HCT116 (cell line): ENCODE measurements around the gene DLG5. TPM values are rescaled to one million over a fixed set of nuclear protein-coding genes. Genes with fewer than 3 reads are reported as not detected.

Experiments used
- ATAC-seq: fragments of 200-7000 bp; cut with Tn5 transposase; 2 replicates; pipeline ENCODE4 v1.9.1; 2020; ENCODE audit warnings: mild to moderate bottlenecking, moderate library complexity
- BruUV-seq: library from RNA; stranded (reverse); fragments of 400-500 nt; replicated peaks from 2 replicates; lab custom pipeline; 2021; lab: Mats Ljungman, UMichigan
- CTCF ChIA-PET: fragments of 300-600 bp; sonication (Branson Sonifier 250); formaldehyde crosslinking; loops from one replicate; lab custom pipeline; 2021; ENCODE audit warnings: antibody characterized with exemption; lab: Charles Lee
- POLR2A ChIA-PET: fragments of 300-600, 350-600 bp; sonication (Branson Sonifier 250); formaldehyde crosslinking; loops from one replicate; lab custom pipeline; 2021; ENCODE audit warnings: antibody characterized with exemption; lab: Charles Lee
- RAD21 ChIA-PET, 2 experiments: fragments of 300-600 bp; sonication (Branson Sonifier 250); formaldehyde crosslinking; loops; one replicate each; lab custom pipeline; 2023; ENCODE audit warnings: low total read pairs in 2 of 2; ENCODE audit not compliant: uncharacterized antibody in 2 of 2, unreplicated experiment in 2 of 2, low non-redundant PET in 1 of 2; lab: Charles Lee
- DNase-seq: peaks from one replicate; pipeline ENCODE4 v3.0.0-alpha.2; 2010; ENCODE audit warnings: low read depth, low spot score
- H2AFZ ChIP-seq: fragments of 200-600 bp; shearing (Covaris generic), sonication (generic); 2 replicates; pipeline ENCODE4 v1.6.1; 2017; ENCODE audit warnings: low read depth, mixed run types, mixed read lengths, antibody characterized with exemption, low read length; ENCODE audit not compliant: poor library complexity, severe bottlenecking
- H3K27ac ChIP-seq: 2 replicates; pipeline ENCODE4 v1.5.1; 2012; ENCODE audit warnings: low read depth, low read length
- H3K27me3 ChIP-seq: fragments of 200-600 bp; sonication (generic); 2 replicates; pipeline ENCODE4 v1.6.1; 2016; ENCODE audit warnings: mixed run types, low read length, mixed read lengths; ENCODE audit not compliant: insufficient read depth
- H3K36me3 ChIP-seq, 2 experiments: fragments of 200-500 bp in 1 of 2; fragments of 200-600 bp in 1 of 2; sonication (Bioruptor generic) in 1 of 2; sonication (generic) in 1 of 2; 2 replicates each; pipeline versions ENCODE4 v1.5.1 to v1.6.1; 2014 to 2016; ENCODE audit warnings: low read length in 2 of 2, inconsistent platforms in 1 of 2, mixed read lengths in 1 of 2, mixed run types in 1 of 2; ENCODE audit not compliant: insufficient read depth in 2 of 2, control insufficient read depth in 1 of 2
- H3K4me1 ChIP-seq, 2 experiments: fragments of 200-600 bp in 1 of 2; sonication (generic) in 1 of 2; 2 replicates each; pipeline versions ENCODE4 v1.5.1 to v1.6.1; 2012 to 2017; ENCODE audit warnings: low read length in 2 of 2, inconsistent platforms in 1 of 2, mild to moderate bottlenecking in 1 of 2, mixed read lengths in 1 of 2, mixed run types in 1 of 2, moderate library complexity in 1 of 2; ENCODE audit not compliant: insufficient read depth in 2 of 2, control insufficient read depth in 1 of 2
- H3K4me2 ChIP-seq: fragments of 200-600 bp; sonication (generic); 2 replicates; pipeline ENCODE4 v1.6.1; 2017; ENCODE audit warnings: mixed run types, low read length, mixed read lengths
- H3K4me3 ChIP-seq, 2 experiments: fragments of 200-600 bp in 1 of 2; sonication (generic) in 1 of 2; replicated peaks in 1 of 2; 2 replicates each; pipeline ENCODE4 v1.5.1; 2011 to 2016; ENCODE audit warnings: low read length in 2 of 2, control low read depth in 1 of 2, low read depth in 1 of 2, mild to moderate bottlenecking in 1 of 2, mixed read lengths in 1 of 2, mixed run types in 1 of 2
- H3K79me2 ChIP-seq: fragments of 200-600 bp; sonication (generic); 2 replicates; pipeline ENCODE4 v1.6.1; 2017; ENCODE audit warnings: mild to moderate bottlenecking, mixed run types, low read length, moderate library complexity, mixed read lengths; ENCODE audit not compliant: insufficient read depth
- H3K9ac ChIP-seq: fragments of 200-600 bp; sonication (generic); 2 replicates; pipeline ENCODE4 v1.6.1; 2016; ENCODE audit warnings: low read length, mixed read lengths
- H3K9me2 ChIP-seq: fragments of 200-600 bp; sonication (generic), shearing (Covaris generic); 2 replicates; pipeline ENCODE4 v1.6.1; 2017; ENCODE audit warnings: mixed run types, mild to moderate bottlenecking, moderate library complexity; ENCODE audit not compliant: insufficient read depth
- H3K9me3 ChIP-seq, 2 experiments: fragments of 200-500 bp in 1 of 2; fragments of 200-600 bp in 1 of 2; sonication (Bioruptor generic) in 1 of 2; sonication (generic) in 1 of 2; 2 replicates each; pipeline ENCODE4 v1.6.1; 2014 to 2017; ENCODE audit warnings: low read length in 2 of 2, mixed read lengths in 2 of 2, inconsistent platforms in 1 of 2, low read depth in 1 of 2, mild to moderate bottlenecking in 1 of 2, mixed run types in 1 of 2, moderate library complexity in 1 of 2; ENCODE audit not compliant: control insufficient read depth in 1 of 2, insufficient read depth in 1 of 2
- H4K20me1 ChIP-seq: fragments of 200-600 bp; sonication (generic), shearing (Covaris generic); 2 replicates; pipeline ENCODE4 v1.6.1; 2017; ENCODE audit warnings: mixed run types, mild to moderate bottlenecking, moderate library complexity; ENCODE audit not compliant: insufficient read depth
- ATF3 ChIP-seq: IDR thresholded peaks from 2 replicates; pipeline ENCODE4 v1.6.1; 2012
- CEBPB ChIP-seq: IDR thresholded peaks from 2 replicates; pipeline ENCODE4 v1.6.1; 2012; ENCODE audit warnings: low read depth
- CTCF ChIP-seq, 3 experiments: fragments of 200-600 bp in 1 of 3; sonication (generic) in 1 of 3; IDR thresholded peaks in 2 of 3; conservative IDR thresholded peaks in 1 of 3; 2 replicates each; pipeline ENCODE4 v1.5.1; 2012 to 2017; ENCODE audit warnings: low read depth in 2 of 3, low read length in 2 of 3, antibody characterized with exemption in 1 of 3, borderline replicate concordance in 1 of 3, control low read depth in 1 of 3, mild to moderate bottlenecking in 1 of 3, mixed read lengths in 1 of 3, mixed run types in 1 of 3, moderate library complexity in 1 of 3; ENCODE audit not compliant: insufficient read depth in 1 of 3
- EZH2phosphoT487 ChIP-seq: fragments of 200-600 bp; IDR thresholded peaks from 2 replicates; pipeline ENCODE4 v1.6.1; 2018; ENCODE audit warnings: antibody characterized with exemption, borderline replicate concordance
- JUND ChIP-seq: IDR thresholded peaks from 2 replicates; pipeline ENCODE4 v1.6.1; 2012
- POLR2A ChIP-seq: IDR thresholded peaks from 2 replicates; pipeline ENCODE4 v1.7.0; 2011; ENCODE audit warnings: borderline replicate concordance; ENCODE audit not compliant: insufficient read depth, insufficient read length; ENCODE audit errors: extremely low read depth
- POLR2AphosphoS5 ChIP-seq: IDR thresholded peaks from 2 replicates; pipeline ENCODE4 v1.6.1; 2011; ENCODE audit warnings: mild to moderate bottlenecking, low read depth, low read length, moderate library complexity
- RAD21 ChIP-seq: IDR thresholded peaks from 2 replicates; pipeline ENCODE4 v1.6.1; 2012; ENCODE audit warnings: low read depth, mild to moderate bottlenecking
- REST ChIP-seq: IDR thresholded peaks from 2 replicates; pipeline ENCODE4 v1.6.1; 2012; ENCODE audit warnings: low read depth
- SIN3A ChIP-seq: IDR thresholded peaks from 2 replicates; pipeline ENCODE4 v1.6.1; 2012; ENCODE audit warnings: low read depth
- SP1 ChIP-seq: IDR thresholded peaks from 2 replicates; pipeline ENCODE4 v1.6.1; 2012; ENCODE audit warnings: low read depth
- SRF ChIP-seq: IDR thresholded peaks from 2 replicates; pipeline ENCODE4 v1.6.1; 2012; ENCODE audit warnings: low read depth
- YY1 ChIP-seq: IDR thresholded peaks from 2 replicates; pipeline ENCODE4 v1.6.1; 2011; ENCODE audit warnings: low read length, low read depth, moderate library complexity, mild to moderate bottlenecking; ENCODE audit not compliant: insufficient replicate concordance; ENCODE audit errors: extremely low read depth
- ZFX ChIP-seq: fragments of 450-650 bp; IDR thresholded peaks from 2 replicates; pipeline ENCODE4 v1.6.1; 2017
- intact Hi-C: fragments of 100-400 bp; cut with micrococcal nuclease; formaldehyde crosslinking; loops from 2 replicates; pipeline ENCODE4 v1.10.0; 2022
- total RNA-seq: library from RNA; stranded (reverse); gene quantifications from one replicate; pipeline ENCODE4 v1.2.1, GENCODE V29; 2021; ENCODE audit not compliant: unreplicated experiment

DLG5 gene
- total RNA-seq, 1 experiment from 2014 or later, result 44.8 TPM

DNA sequence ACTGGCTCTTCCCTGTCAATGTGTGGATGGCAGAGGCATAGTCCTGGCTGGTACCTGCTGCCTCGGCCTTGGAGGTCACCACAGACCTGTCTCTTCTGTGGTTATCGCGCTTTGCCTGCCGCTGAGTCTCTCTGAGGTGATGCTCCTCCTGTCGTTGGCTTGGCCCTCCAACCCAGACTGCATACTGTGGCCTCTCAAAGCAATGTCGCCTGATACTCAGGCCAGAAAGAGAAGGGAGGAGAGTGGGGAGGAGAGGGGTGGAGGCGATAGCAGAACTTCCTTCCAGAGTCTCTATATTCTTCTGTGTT, 155.7 kb downstream of the DLG5 start:
- Histone ChIP-seq H3K4me3 (no peak overlapping the region), H4K20me1 (no peaks in the 10 kb centered on the region), H3K9me2 (no peaks in the 10 kb centered on the region), H3K4me1 (no peaks in the 10 kb centered on the region), H3K9ac (no peak overlapping the region), H3K4me2 (no peak overlapping the region), H3K27ac (no peak overlapping the region), H3K9me3 (no peaks in the 10 kb centered on the region), H2AFZ (no peak overlapping the region), H3K36me3 (no peaks in the 10 kb centered on the region), H3K27me3 (no peaks in the 10 kb centered on the region), H3K79me2 (no peaks in the 10 kb centered on the region)
- ATAC-seq, result no peak
- BruUV-seq, result no TSS peak
- no peak for DNase-seq
- ChIA-PET RAD21 (no interaction called here), POLR2A (no interaction called here), CTCF (no interaction called here)
- TF ChIP-seq SIN3A (no peak), CTCF (IDR thresholded peaks at IDR 0.05 in 2 of 3, conservative IDR thresholded peaks at IDR 0.05 in 1 of 3; ENCODE audit: borderline replicate concordance in 1 of 3, insufficient read depth in 1 of 3, low read depth in 2 of 3, low read length in 2 of 3) (no peak), YY1 (no peak), POLR2AphosphoS5 (no peak), SP1 (no peak), SRF (no peak), RAD21 (no peak), ZFX (no peak), POLR2A (no peak), REST (no peak), EZH2phosphoT487 (no peak), JUND (no peak), ATF3 (no peak), CEBPB (no peak)
- intact Hi-C loops, result no loop called here
